ENCODE results near the gene GCNA. TPM values are rescaled to one million over a fixed set of nuclear protein-coding genes. Genes with fewer than 3 reads are reported as not detected.

The GCNA gene
- total RNA-seq, 1 experiment from 2014 or later, result 0.98 TPM

DNA sequence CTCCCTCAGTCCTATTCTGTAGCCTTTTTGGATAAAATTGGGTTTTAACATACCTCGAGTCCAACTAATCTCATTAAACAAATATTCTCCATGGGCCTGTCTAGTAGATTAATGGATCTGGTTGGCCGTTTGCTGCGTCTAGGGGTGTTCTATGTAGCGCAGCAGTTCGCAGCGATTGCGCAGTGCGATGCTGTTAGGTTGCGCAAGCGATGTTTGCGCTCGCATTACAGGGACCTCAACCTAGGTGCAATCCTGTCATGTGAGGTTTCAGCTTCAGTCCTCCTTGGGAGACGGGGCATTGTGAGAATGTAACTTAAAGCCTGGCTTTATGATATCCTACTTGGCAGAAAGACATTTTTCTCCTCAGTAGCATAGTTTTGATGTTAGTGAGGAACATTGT is 31.4 kb upstream of the GCNA start (continued):
- TF ChIP-seq POLR2AphosphoS5 (IDR thresholded peaks at IDR 0.05; ENCODE audit: low read depth, low read length) (no peak), CBX3 (IDR thresholded peaks at IDR 0.05; ENCODE audit: low read depth) (no peak)
- TF ChIP-seq, protein P1, sequence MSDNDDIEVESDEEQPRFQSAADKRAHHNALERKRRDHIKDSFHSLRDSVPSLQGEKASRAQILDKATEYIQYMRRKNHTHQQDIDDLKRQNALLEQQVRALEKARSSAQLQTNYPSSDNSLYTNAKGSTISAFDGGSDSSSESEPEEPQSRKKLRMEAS (IDR thresholded peaks at IDR 0.05), result no peak

DNA sequence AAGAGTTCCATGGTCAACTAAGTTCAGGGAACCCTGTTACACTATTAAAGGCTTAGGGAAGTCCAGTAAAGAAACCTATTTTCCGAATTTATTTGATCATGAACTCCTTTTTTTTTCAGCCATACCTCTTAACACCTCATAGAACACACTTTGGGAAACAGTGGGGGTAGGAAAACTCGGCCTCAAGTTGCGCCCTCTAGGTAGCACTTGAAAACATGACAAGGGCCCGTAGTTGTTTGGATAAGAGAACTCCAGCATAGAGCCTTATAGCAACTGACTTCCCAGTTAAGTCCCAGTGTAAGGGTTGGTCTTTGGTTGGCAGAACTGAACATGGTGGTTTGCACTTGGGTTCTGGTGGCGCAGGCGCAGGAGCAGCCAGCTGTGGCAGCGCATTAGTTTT is 30.9 kb upstream of the GCNA start:
- Histone ChIP-seq H3K4me3 (replicated peaks in 1 of 2; ENCODE audit: low read depth in 1 of 2, low read length in 2 of 2) (no peak overlapping the region), H3K27me3 (ENCODE audit: insufficient read depth, low read length) (no peaks in the 10 kb centered on the region), H2AFZ (ENCODE audit: low read depth, low read length, poor library complexity, severe bottlenecking) (no peak overlapping the region), H3K4me1 (ENCODE audit: control insufficient read depth in 1 of 2, insufficient read depth in 2 of 2, low read length in 2 of 2) (peaks cover 0 to 11% of the 10 kb centered on the region in 2 experiments; a peak in 3 of 4 replicates), H3K36me3 (ENCODE audit: control insufficient read depth in 1 of 2, insufficient read depth in 2 of 2, low read length in 2 of 2) (peaks cover 32% of the 10 kb centered on the region in 2 experiments; a peak in 3 of 4 replicates), H3K9me3 (ENCODE audit: control insufficient read depth in 1 of 2, insufficient read depth in 1 of 2, low read depth in 1 of 2, low read length in 2 of 2) (no peaks in the 10 kb centered on the region), H3K9me2 (ENCODE audit: insufficient read depth) (no peaks in the 10 kb centered on the region), H3K79me2 (ENCODE audit: insufficient read depth, low read length) (peaks cover 95% of the 10 kb centered on the region), H4K20me1 (ENCODE audit: insufficient read depth) (peaks cover 13% of the 10 kb centered on the region), H3K27ac (ENCODE audit: low read depth, low read length) (no peak overlapping the region), H3K4me2 (ENCODE audit: low read length) (no peak overlapping the region), H3K9ac (ENCODE audit: low read length) (no peak overlapping the region)
- intact Hi-C loops (cut with micrococcal nuclease), result no loop called here
- RAD21 ChIA-PET (ENCODE audit: low non-redundant PET in 1 of 2, low total read pairs in 2 of 2, uncharacterized antibody in 2 of 2, unreplicated experiment in 2 of 2), result no interaction called here
- POLR2A ChIA-PET, result no interaction called here
- no peak for TF ChIP-seq ZNF274 (IDR thresholded peaks at IDR 0.05; ENCODE audit: low read depth, low read length)
- TF ChIP-seq, protein P2, sequence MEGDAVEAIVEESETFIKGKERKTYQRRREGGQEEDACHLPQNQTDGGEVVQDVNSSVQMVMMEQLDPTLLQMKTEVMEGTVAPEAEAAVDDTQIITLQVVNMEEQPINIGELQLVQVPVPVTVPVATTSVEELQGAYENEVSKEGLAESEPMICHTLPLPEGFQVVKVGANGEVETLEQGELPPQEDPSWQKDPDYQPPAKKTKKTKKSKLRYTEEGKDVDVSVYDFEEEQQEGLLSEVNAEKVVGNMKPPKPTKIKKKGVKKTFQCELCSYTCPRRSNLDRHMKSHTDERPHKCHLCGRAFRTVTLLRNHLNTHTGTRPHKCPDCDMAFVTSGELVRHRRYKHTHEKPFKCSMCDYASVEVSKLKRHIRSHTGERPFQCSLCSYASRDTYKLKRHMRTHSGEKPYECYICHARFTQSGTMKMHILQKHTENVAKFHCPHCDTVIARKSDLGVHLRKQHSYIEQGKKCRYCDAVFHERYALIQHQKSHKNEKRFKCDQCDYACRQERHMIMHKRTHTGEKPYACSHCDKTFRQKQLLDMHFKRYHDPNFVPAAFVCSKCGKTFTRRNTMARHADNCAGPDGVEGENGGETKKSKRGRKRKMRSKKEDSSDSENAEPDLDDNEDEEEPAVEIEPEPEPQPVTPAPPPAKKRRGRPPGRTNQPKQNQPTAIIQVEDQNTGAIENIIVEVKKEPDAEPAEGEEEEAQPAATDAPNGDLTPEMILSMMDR (IDR thresholded peaks at IDR 0.05 in 2 of 3, conservative IDR thresholded peaks at IDR 0.05 in 1 of 3; ENCODE audit: borderline replicate concordance in 1 of 3, insufficient read depth in 1 of 3, low read depth in 2 of 3, low read length in 2 of 3), result peak in 2 of 3 experiments; percentile 12 to 17; a peak in 1 of 6 replicates
- ATAC-seq, result no peak
- DNase-seq (ENCODE audit: low read depth, low spot score), result no peak
- BruUV-seq (replicated peaks), result no TSS peak
- CTCF ChIA-PET, result no interaction called here

Measured in HCT116 (cell line).